Stomach (tissue), 4 donors: ENCODE measurements around the gene DHX29.
A peak's percentile ranks its signal among the peaks of the same experiment; 100 is the strongest.

Source experiments
- EP300 ChIP-seq: sonication (generic); formaldehyde crosslinking; IDR thresholded peaks from one replicate; pipeline ENCODE4 v1.6.1; 2017; ENCODE audit warnings: antibody characterized with exemption
- POLR2A ChIP-seq, 4 donors: fragments of 450-650 bp; IDR thresholded peaks; one replicate each; pipeline ENCODE4 v1.6.1; 2016; ENCODE audit warnings: antibody characterized with exemption in 4 of 4, control low read depth in 2 of 4, mild to moderate bottlenecking in 1 of 4, moderate library complexity in 1 of 4
- POLR2AphosphoS5 ChIP-seq, 3 donors: sonication (generic); formaldehyde crosslinking; IDR thresholded peaks; one replicate each; pipeline ENCODE4 v1.6.1; 2016; ENCODE audit warnings: antibody characterized with exemption in 3 of 3
- TF ChIP-seq, protein P1 (sequence below), 7 experiments: fragments of 450-650 bp in 4 of 7; fragments of 200-600 bp in 3 of 7; sonication (generic) in 3 of 7; IDR thresholded peaks; one replicate each; pipeline ENCODE4 v1.5.1; 2016 to 2019; ENCODE audit warnings: antibody characterized with exemption in 7 of 7, control low read depth in 2 of 7, mild to moderate bottlenecking in 1 of 7

DNA sequence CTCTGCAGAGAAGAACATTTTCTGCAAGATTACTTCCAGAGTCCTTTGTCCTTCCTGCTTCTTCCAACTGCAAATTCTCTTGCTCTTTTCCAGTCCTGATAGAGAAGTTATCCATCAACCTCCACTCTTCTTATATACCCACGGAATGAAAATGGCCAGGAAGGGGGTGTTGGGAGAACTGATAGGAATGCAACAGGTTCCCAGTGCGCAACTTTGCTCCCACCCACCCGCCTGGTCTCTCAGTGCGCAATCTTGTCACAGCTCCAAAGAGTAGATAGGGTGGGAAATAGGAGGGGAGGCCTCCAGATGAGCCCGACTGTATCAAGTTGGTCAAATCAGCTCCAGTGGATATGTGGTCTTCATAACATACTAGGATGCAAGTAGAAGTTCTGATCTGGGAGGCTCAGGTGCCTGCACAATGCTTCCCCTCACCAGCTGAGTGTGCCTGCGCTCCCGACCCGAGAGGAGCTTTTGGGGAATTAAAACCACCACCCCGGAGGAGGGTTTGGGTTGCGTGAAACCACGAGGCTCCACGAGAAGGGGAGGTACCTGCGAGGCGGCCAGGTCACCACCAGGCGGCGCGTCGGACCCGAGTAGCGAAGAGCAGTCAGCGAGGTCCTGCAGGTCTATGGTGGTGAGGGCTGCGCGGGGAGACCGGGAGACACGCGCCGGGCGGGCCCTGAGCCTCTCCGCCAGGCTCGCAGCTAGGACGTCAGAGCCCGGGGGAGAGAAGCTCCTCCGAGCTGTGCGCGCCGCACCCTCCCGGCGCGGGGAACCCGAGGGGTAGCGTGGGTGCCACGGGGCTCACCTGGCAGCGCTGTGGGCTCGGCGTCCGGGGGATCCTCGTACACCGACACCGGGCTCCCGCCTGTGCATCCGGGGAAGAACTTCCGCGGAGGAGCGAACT is 81.2 kb downstream of the DHX29 start:
- TF ChIP-seq, protein P1, sequence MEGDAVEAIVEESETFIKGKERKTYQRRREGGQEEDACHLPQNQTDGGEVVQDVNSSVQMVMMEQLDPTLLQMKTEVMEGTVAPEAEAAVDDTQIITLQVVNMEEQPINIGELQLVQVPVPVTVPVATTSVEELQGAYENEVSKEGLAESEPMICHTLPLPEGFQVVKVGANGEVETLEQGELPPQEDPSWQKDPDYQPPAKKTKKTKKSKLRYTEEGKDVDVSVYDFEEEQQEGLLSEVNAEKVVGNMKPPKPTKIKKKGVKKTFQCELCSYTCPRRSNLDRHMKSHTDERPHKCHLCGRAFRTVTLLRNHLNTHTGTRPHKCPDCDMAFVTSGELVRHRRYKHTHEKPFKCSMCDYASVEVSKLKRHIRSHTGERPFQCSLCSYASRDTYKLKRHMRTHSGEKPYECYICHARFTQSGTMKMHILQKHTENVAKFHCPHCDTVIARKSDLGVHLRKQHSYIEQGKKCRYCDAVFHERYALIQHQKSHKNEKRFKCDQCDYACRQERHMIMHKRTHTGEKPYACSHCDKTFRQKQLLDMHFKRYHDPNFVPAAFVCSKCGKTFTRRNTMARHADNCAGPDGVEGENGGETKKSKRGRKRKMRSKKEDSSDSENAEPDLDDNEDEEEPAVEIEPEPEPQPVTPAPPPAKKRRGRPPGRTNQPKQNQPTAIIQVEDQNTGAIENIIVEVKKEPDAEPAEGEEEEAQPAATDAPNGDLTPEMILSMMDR (IDR thresholded peaks at IDR 0.05) = peak in 5 of 7 experiments; percentile 21 to 50 (median 36)
- TF ChIP-seq EP300 (no peak), POLR2AphosphoS5 (IDR thresholded peaks at IDR 0.05) (peak in 1 of 3 donors; percentile 10), POLR2A (IDR thresholded peaks at IDR 0.05) (no peak)
